Measurements from ENCODE around the gene EIF3B. TPM values are rescaled to one million over a fixed set of nuclear protein-coding genes. Genes with fewer than 3 reads are reported as not detected.
A peak's percentile ranks its signal among the peaks of the same experiment; 100 is the strongest.

Gene EIF3B
- total and polyA plus RNA-seq, 4 donors, result 82.5 to 133 (median 96.0) TPM

DNA sequence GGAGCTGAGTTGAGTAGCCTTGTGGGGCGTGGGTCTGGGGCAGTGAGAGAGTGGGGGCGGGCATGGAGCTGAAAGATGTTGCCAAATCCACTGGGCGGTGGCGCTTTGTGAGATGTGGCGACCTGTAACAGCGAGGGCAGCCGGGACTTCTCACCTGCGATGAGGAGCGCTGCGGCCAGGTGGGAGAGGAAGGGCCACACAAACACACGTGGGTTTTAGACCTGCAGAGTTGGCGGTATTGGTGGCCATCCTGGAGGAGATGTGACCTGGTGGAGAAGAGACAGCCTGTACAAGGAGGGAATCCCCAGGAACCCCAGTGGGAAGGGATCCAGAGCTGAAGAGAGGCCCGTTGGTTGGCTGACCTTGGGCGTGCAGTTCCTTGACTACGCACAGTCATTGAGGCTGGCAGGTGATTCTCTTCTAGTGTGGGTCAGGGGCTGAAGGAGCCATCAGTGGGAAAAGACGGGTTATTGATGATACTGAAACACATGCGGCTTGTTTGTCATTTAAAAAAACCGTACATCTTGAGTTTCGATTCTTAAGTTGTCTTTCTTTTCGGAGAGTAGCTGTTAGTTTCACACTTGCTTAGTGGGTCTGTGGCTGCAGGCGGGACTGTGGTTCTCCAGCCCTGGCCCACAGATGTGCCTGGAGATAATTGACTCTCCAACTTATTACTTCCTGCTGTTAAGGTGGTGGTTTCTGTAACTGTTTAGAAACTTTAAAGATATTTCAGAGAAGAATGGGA is 51.1 kb downstream of the EIF3B start:
- H3K27ac ChIP-seq (ENCODE audit: low read depth in 1 of 2, low read length in 1 of 2), result peak overlapping the region in 1 of 2 donors; percentile 23
- peaks cover 0 to 21% (median 11%) of the 10 kb centered on the region in 5 donors for H3K4me1 ChIP-seq (ENCODE audit: control insufficient read depth in 5 of 5, insufficient read depth in 5 of 5, low read length in 5 of 5)
- no peaks in the 10 kb centered on the region for H3K9me3 ChIP-seq (ENCODE audit: control insufficient read depth in 4 of 4, insufficient read depth in 3 of 4, low read length in 3 of 4)
- DNase-seq (no peak), ATAC-seq (ENCODE audit: insufficient read depth, low FRiP score) (no peak)
- H3K36me3 ChIP-seq (ENCODE audit: control insufficient read depth in 4 of 4, insufficient read depth in 4 of 4, low read length in 4 of 4), result no peaks in the 10 kb centered on the region
- TF ChIP-seq, protein P1, sequence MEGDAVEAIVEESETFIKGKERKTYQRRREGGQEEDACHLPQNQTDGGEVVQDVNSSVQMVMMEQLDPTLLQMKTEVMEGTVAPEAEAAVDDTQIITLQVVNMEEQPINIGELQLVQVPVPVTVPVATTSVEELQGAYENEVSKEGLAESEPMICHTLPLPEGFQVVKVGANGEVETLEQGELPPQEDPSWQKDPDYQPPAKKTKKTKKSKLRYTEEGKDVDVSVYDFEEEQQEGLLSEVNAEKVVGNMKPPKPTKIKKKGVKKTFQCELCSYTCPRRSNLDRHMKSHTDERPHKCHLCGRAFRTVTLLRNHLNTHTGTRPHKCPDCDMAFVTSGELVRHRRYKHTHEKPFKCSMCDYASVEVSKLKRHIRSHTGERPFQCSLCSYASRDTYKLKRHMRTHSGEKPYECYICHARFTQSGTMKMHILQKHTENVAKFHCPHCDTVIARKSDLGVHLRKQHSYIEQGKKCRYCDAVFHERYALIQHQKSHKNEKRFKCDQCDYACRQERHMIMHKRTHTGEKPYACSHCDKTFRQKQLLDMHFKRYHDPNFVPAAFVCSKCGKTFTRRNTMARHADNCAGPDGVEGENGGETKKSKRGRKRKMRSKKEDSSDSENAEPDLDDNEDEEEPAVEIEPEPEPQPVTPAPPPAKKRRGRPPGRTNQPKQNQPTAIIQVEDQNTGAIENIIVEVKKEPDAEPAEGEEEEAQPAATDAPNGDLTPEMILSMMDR (IDR thresholded peaks at IDR 0.05; ENCODE audit: control extremely low read depth, extremely low read depth), result no peak
- no peaks in the 10 kb centered on the region for H3K27me3 ChIP-seq (ENCODE audit: control insufficient read depth in 3 of 3, insufficient read depth in 3 of 3, low read length in 2 of 3)
- H3K9ac ChIP-seq (ENCODE audit: insufficient read depth in 1 of 2, low read length in 2 of 2), result no peak overlapping the region
- no peak overlapping the region for H3K4me3 ChIP-seq
- 33 to 54% methylated on average over 21 of the region's 21 CpGs for WGBS, 2 donors

DNA sequence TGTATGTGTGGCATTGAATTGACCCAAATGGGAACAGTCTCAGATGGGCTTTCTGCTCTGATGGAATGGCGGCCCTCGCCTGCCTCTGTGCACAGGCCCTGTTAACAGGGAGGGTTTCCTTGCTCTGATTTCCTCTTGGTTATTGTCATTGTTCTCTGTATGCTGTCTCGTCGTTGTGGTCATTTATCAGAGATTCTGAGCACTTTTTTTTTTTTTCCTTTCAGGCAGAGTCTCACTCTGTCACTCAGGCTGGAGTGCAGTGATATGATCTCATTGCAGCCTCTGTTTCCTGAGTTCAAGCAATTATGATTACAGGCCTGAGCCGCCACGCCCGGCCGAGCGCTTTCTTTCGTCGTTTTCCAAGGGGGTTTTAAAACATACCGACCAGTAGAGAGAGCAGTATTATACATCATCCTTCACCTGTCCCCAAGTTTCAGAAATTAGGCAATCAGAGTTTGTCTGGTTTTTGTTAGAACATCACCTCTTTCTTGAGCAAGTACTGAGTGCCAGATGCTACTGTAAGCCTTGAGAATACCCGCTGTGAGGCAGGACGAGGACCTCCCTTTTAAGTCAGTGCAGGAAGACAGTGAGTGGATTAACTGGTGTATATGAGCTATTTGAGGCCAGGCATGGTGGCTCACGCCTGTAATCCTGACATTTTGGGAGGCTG is 55.3 kb downstream of the EIF3B start:
- peak in 1 of 3 donors; percentile 51 for DNase-seq
- TF ChIP-seq, protein P1 (IDR thresholded peaks at IDR 0.05; ENCODE audit: control extremely low read depth, extremely low read depth), result no peak
- peaks cover 3 to 27% (median 10%) of the 10 kb centered on the region in 5 donors for H3K4me1 ChIP-seq (ENCODE audit: control insufficient read depth in 5 of 5, insufficient read depth in 5 of 5, low read length in 5 of 5)
- WGBS, 2 donors, result 32 to 43% methylated on average over 15 of the region's 15 CpGs
- H3K9ac ChIP-seq (ENCODE audit: insufficient read depth in 1 of 2, low read length in 2 of 2), result peak overlapping the region in 1 of 2 donors; percentile 19
- H3K4me3 ChIP-seq, result no peak overlapping the region
- ATAC-seq (ENCODE audit: insufficient read depth, low FRiP score), result no peak
- H3K9me3 ChIP-seq (ENCODE audit: control insufficient read depth in 4 of 4, insufficient read depth in 3 of 4, low read length in 3 of 4), result no peaks in the 10 kb centered on the region
- H3K27me3 ChIP-seq (ENCODE audit: control insufficient read depth in 3 of 3, insufficient read depth in 3 of 3, low read length in 2 of 3), result no peaks in the 10 kb centered on the region
- H3K27ac ChIP-seq (ENCODE audit: low read depth in 1 of 2, low read length in 1 of 2), result peak overlapping the region; percentile 54 to 62
- H3K36me3 ChIP-seq (ENCODE audit: control insufficient read depth in 4 of 4, insufficient read depth in 4 of 4, low read length in 4 of 4), result no peaks in the 10 kb centered on the region

DNA sequence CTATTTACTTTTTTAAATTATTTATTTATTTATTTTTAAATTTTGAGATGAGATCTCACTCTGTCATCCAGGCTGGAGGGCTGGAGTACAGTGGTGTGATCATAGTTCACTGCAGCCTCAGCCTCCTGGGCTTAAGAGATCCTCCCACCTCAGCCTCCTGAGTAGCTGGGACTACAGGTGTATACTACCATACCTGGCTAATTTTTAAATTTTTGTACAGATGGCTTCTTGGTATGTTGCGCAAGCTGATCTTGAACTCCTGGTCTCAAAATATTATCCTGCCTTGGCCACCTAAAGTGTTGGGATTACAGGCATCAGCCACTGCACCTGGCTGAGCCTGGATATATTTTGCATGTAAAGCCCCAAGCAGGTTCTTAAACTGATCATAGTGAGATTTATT is 56.4 kb downstream of the EIF3B start:
- 98 to 100% methylated on average over 1 of the region's 1 CpG for WGBS, 2 donors
- no peak overlapping the region for H3K9ac ChIP-seq (ENCODE audit: insufficient read depth in 1 of 2, low read length in 2 of 2)
- no peak overlapping the region for H3K4me3 ChIP-seq
- peaks cover 3 to 20% (median 7%) of the 10 kb centered on the region in 5 donors for H3K4me1 ChIP-seq (ENCODE audit: control insufficient read depth in 5 of 5, insufficient read depth in 5 of 5, low read length in 5 of 5)
- no peak for ATAC-seq (ENCODE audit: insufficient read depth, low FRiP score)
- H3K27ac ChIP-seq (ENCODE audit: low read depth in 1 of 2, low read length in 1 of 2), result no peak overlapping the region
- DNase-seq, result no peak
- no peaks in the 10 kb centered on the region for H3K36me3 ChIP-seq (ENCODE audit: control insufficient read depth in 4 of 4, insufficient read depth in 4 of 4, low read length in 4 of 4)
- TF ChIP-seq, protein P1 (IDR thresholded peaks at IDR 0.05; ENCODE audit: control extremely low read depth, extremely low read depth), result no peak
- no peaks in the 10 kb centered on the region for H3K27me3 ChIP-seq (ENCODE audit: control insufficient read depth in 3 of 3, insufficient read depth in 3 of 3, low read length in 2 of 3)
- H3K9me3 ChIP-seq (ENCODE audit: control insufficient read depth in 4 of 4, insufficient read depth in 3 of 4, low read length in 3 of 4), result no peaks in the 10 kb centered on the region

All from lung (tissue), 12 donors.